ENCODE measurements around the gene ORC2. TPM values are rescaled to one million over a fixed set of nuclear protein-coding genes. Genes with fewer than 3 reads are reported as not detected.

The ORC2 gene
- 26.0 and 27.3 TPM in 2 replicates for total RNA-seq

GRCh38 chr2:200963124-200963917 is at the start of gene ORC2:
Gene ORC2, minus strand, starts transcription at chr2:200963660. Its CDS starts 5,537 bp downstream, at chr2:200958123.

GRCh38 chr2:200888704-200889625 is 74.5 kb downstream of the ORC2 start, which contains the start of the genes NIF3L1 and PPIL3:
Gene NIF3L1, plus strand, starts transcription at chr2:200889371. Its CDS starts 2,573 bp downstream, at chr2:200891944.
Gene PPIL3, minus strand, starts transcription at chr2:200889077. Its CDS starts 1,462 bp downstream, at chr2:200887615.

GRCh38 chr2:200864176-200865034 is 99.1 kb downstream of the ORC2 start, which contains the start of gene CLK1:
Gene CLK1, minus strand, starts transcription at chr2:200864658. Its CDS starts 2,796 bp downstream, at chr2:200861862.

Other genes starting within 250 kb of the ORC2 start
- 633 and 845 TPM in 2 replicates for gene BZW1, start 151.8 kb downstream of the ORC2 start, total RNA-seq
- gene CLK1, start 99.0 kb downstream of the ORC2 start, total RNA-seq = 77.2 and 105 TPM in 2 replicates
- gene PPIL3, start 74.6 kb downstream of the ORC2 start, total RNA-seq = 48.9 and 51.9 TPM in 2 replicates
- 28.1 and 32.1 TPM in 2 replicates for gene NIF3L1, start 74.3 kb downstream of the ORC2 start, total RNA-seq
- 14.4 and 15.0 TPM in 2 replicates for gene HYCC2, start 108.0 kb upstream of the ORC2 start, total RNA-seq
- gene NDUFB3, start 108.3 kb upstream of the ORC2 start, total RNA-seq = 43.1 and 43.5 TPM in 2 replicates
- gene CFLAR, start 152.5 kb upstream of the ORC2 start, total RNA-seq = 80.3 and 128 TPM in 2 replicates
- gene CASP10, start 219.5 kb upstream of the ORC2 start, total RNA-seq = 7.0 and 8.9 TPM in 2 replicates

Data from nasal cavity respiratory epithelium epithelial cell of viscerocranial mucosa (primary cell).